ENCODE measurements around the gene UBAC2.
"Not testable (repeated sequence)": the region's sequence is repeated elsewhere in the genome, so short reads cannot be mapped to it uniquely, and the experiment has no call there.

GRCh38 chr13:99389094-99389493, 188.4 kb downstream of the UBAC2 start:
- TF ChIP-seq CTCF (IDR thresholded peaks at IDR 0.05; ENCODE audit: low read length); EZH2 (IDR thresholded peaks at IDR 0.05; ENCODE audit: borderline replicate concordance, low read length): not testable (repeated sequence)

All from OCI-LY1 (cell line).